ENCODE results near the gene ZBTB11. TPM values are rescaled to one million over a fixed set of nuclear protein-coding genes. Genes with fewer than 3 reads are reported as not detected.
A peak's percentile ranks its signal among the peaks of the same experiment; 100 is the strongest.
"Not testable (repeated sequence)": the region's sequence is repeated elsewhere in the genome, so short reads cannot be mapped to it uniquely, and the experiment has no call there.

The ZBTB11 gene
- total and polyA plus RNA-seq, 12 donors = 4.9 to 20.0 (median 14.2) TPM

- no peak for DNase-seq
- intact Hi-C loops (cut with DNase I) = no loop called here
- Histone ChIP-seq H3K27me3 (no peaks in the 10 kb centered on the region), H3K4me3 (no peak overlapping the region), H3K36me3 (replicated peaks in 1 of 2) (no peaks in the 10 kb centered on the region), H3K9me3 (replicated peaks in 1 of 3) (no peaks in the 10 kb centered on the region), H3K4me1 (replicated peaks in 1 of 2) (no peaks in the 10 kb centered on the region), H3K27ac (no peak overlapping the region)
- WGBS, 4 donors = 64 to 70% (median 68%) methylated on average over 2 of the region's 2 CpGs
- TF ChIP-seq POLR2A (IDR thresholded peaks at IDR 0.05) = no peak
- no peak for TF ChIP-seq CTCF (IDR thresholded peaks at IDR 0.05)
Measured at GRCh38 chr3:101703169-101703568, 26.2 kb upstream of the ZBTB11 start.

- TF ChIP-seq CTCF (IDR thresholded peaks at IDR 0.05) (no peak), POLR2A (IDR thresholded peaks at IDR 0.05) (no peak)
- Histone ChIP-seq H3K27ac (no peak overlapping the region), H3K4me3 (no peak overlapping the region), H3K27me3 (no peaks in the 10 kb centered on the region), H3K4me1 (replicated peaks in 1 of 2) (no peaks in the 10 kb centered on the region), H3K36me3 (replicated peaks in 1 of 2) (no peaks in the 10 kb centered on the region), H3K9me3 (replicated peaks in 1 of 3) (no peaks in the 10 kb centered on the region)
- WGBS, 4 donors = 75 to 90% (median 86%) methylated on average over 1 of the region's 1 CpG
- intact Hi-C loops (cut with DNase I) = no loop called here
- no peak for DNase-seq
Measured at GRCh38 chr3:101702726-101703125, 25.8 kb upstream of the ZBTB11 start.

GRCh38 chr3:101701696-101702634 lies 25.0 kb upstream of the ZBTB11 start:
- intact Hi-C loops (cut with DNase I) = no loop called here
- Histone ChIP-seq H3K27me3 (no peaks in the 10 kb centered on the region), H3K27ac (no peak overlapping the region), H3K36me3 (replicated peaks in 1 of 2) (no peaks in the 10 kb centered on the region), H3K4me1 (replicated peaks in 1 of 2) (no peaks in the 10 kb centered on the region), H3K9me3 (replicated peaks in 1 of 3) (no peaks in the 10 kb centered on the region), H3K4me3 (no peak overlapping the region)
- 79 to 85% (median 84%) methylated on average over 7 of the region's 7 CpGs for WGBS, 4 donors
- no peak for DNase-seq
- TF ChIP-seq POLR2A (IDR thresholded peaks at IDR 0.05) (no peak), CTCF (IDR thresholded peaks at IDR 0.05) (no peak)

GRCh38 chr3:101695779-101696372 lies 18.9 kb upstream of the ZBTB11 start:
- peaks cover 0 to 9% of the 10 kb centered on the region in 2 donors for H3K4me1 ChIP-seq (replicated peaks in 1 of 2)
- intact Hi-C loops (cut with DNase I) = no loop called here
- TF ChIP-seq CTCF (IDR thresholded peaks at IDR 0.05) = peak; percentile 46 to 85 (median 68)
- no peak for TF ChIP-seq POLR2A (IDR thresholded peaks at IDR 0.05)
- no peak overlapping the region for H3K4me3 ChIP-seq
- WGBS, 4 donors = 28 to 34% (median 31%) methylated on average over 10 of the region's 10 CpGs
- H3K27ac ChIP-seq = no peak overlapping the region
- no peaks in the 10 kb centered on the region for H3K36me3 ChIP-seq (replicated peaks in 1 of 2)
- no peaks in the 10 kb centered on the region for H3K9me3 ChIP-seq (replicated peaks in 1 of 3)
- DNase-seq = peak in 2 of 7 donors; percentile 39 to 52
- no peaks in the 10 kb centered on the region for H3K27me3 ChIP-seq

GRCh38 chr3:101694836-101695235 lies 17.9 kb upstream of the ZBTB11 start:
- H3K4me3 ChIP-seq; DNase-seq; H3K27me3 ChIP-seq; H3K9me3 ChIP-seq (replicated peaks in 1 of 3); intact Hi-C loops (cut with DNase I); H3K36me3 ChIP-seq (replicated peaks in 1 of 2); H3K27ac ChIP-seq; H3K4me1 ChIP-seq (replicated peaks in 1 of 2): not testable (repeated sequence)
- 36 to 69% (median 66%) methylated on average over 4 of the region's 4 CpGs for WGBS, 4 donors

Data from adrenal gland (tissue), 12 donors.